ENCODE results near the gene CAT.

Gene CAT

DNA sequence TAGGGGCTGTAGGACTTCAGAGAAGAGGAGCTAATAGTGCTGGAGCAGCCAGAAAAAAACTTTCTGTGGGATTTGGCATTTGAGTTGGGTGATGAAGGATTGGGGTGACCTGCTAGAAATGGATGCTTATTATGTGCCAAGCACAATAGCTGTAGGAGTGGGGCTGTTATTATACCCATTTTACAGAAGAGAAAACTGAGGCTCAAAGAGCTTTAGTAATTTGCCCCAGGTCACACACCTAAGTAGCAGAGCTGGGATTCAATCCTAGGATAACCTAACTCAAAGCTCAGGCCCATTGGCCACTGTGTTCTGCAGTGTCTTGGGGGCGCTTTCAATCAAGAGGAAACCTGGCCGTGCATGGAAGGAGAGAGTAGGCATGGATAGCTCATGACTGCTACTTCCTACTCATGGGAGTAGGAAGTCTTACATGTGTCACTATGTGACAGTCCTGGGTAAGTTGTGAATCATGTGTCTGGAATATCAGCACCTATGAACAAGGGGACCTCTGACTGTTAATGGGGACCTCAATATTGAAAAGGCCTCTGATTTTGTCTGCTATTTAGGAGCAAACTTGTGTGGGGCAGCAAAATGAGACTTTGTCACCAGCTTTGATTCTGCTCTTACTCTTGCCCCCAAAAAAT, 81.0 kb downstream of the CAT start:
- Histone ChIP-seq H3K36me3 (ENCODE audit: insufficient read depth, low read depth, low read length) (no peaks in the 10 kb centered on the region), H3K27me3 (ENCODE audit: insufficient read depth, low read length) (no peaks in the 10 kb centered on the region), H3K9me3 (ENCODE audit: insufficient read depth, low read depth, low read length) (no peaks in the 10 kb centered on the region), H3K4me3 (ENCODE audit: low read length) (no peak overlapping the region), H3K27ac (ENCODE audit: low read length) (no peak overlapping the region), H3K9ac (ENCODE audit: low read depth, low read length) (no peak overlapping the region), H3K4me1 (ENCODE audit: insufficient read depth, low read length) (no peaks in the 10 kb centered on the region)

DNA sequence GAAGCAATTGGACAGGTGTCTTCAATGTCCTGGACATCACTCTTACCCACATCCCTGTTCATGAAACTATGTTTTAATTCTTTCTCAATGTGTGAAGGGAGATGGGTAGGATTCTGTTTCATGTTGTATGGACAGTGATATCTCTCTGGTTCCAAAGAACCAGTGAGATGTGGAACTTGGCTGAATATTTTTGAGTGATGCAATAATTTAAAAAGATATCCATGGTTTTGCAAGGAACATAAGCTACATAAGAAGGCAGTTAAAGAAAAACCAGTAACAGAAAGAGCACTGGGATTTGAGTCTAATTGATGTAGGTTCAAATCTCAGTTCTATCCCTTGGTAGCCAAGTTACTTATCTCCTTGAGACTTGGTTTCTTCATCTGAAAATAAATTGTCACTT, 82.5 kb downstream of the CAT start:
- no peaks in the 10 kb centered on the region for H3K27me3 ChIP-seq (ENCODE audit: insufficient read depth, low read length)
- H3K4me1 ChIP-seq (ENCODE audit: insufficient read depth, low read length), result no peaks in the 10 kb centered on the region
- no peaks in the 10 kb centered on the region for H3K36me3 ChIP-seq (ENCODE audit: insufficient read depth, low read depth, low read length)
- H3K27ac ChIP-seq (ENCODE audit: low read length), result no peak overlapping the region
- H3K4me3 ChIP-seq (ENCODE audit: low read length), result no peak overlapping the region
- H3K9me3 ChIP-seq (ENCODE audit: insufficient read depth, low read depth, low read length), result no peaks in the 10 kb centered on the region
- H3K9ac ChIP-seq (ENCODE audit: low read depth, low read length), result no peak overlapping the region
